GM20000 (cell line): ENCODE data around the gene PALLD.

Source experiments
- DNase-seq: peaks from one replicate; pipeline ENCODE4 v3.0.0; 2012; ENCODE audit warnings: low spot score
- TF ChIP-seq, protein P1 (sequence below): IDR thresholded peaks from 2 replicates; pipeline ENCODE4 v1.5.1; 2012; ENCODE audit warnings: mild to moderate bottlenecking, control low read depth; ENCODE audit errors: extremely low read depth, missing control alignments

Gene PALLD

DNA sequence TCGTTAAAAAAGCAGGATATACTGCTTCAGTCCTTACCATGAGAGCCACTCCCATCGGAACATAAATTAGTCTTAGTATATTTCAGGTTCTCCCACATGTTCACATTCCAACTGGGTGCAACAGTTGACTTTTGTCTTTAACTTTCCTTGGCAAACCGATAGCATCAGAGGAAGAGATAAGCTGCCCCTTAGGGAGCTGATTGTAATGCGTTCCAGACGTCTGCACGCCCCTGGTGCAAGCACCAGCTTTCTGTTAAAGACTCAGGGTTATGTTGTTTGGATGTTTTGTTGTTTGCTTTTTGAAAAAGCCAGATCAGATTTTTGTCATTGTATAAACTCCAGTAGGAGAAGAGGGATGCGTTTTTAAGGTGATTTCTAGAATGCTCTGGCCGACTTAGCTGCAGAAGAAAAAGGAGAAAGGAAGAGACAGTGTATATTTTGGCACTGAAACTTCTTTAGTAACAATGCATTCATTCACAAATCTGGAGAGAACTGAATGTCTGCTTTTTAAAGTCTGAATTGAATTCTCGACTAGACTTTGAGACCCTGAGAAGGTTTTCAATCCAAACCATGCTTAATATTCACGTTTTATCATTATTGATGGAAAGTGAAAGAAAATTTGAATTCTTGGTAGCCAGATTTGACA is 352.3 kb downstream of the PALLD start:
- TF ChIP-seq, protein P1, sequence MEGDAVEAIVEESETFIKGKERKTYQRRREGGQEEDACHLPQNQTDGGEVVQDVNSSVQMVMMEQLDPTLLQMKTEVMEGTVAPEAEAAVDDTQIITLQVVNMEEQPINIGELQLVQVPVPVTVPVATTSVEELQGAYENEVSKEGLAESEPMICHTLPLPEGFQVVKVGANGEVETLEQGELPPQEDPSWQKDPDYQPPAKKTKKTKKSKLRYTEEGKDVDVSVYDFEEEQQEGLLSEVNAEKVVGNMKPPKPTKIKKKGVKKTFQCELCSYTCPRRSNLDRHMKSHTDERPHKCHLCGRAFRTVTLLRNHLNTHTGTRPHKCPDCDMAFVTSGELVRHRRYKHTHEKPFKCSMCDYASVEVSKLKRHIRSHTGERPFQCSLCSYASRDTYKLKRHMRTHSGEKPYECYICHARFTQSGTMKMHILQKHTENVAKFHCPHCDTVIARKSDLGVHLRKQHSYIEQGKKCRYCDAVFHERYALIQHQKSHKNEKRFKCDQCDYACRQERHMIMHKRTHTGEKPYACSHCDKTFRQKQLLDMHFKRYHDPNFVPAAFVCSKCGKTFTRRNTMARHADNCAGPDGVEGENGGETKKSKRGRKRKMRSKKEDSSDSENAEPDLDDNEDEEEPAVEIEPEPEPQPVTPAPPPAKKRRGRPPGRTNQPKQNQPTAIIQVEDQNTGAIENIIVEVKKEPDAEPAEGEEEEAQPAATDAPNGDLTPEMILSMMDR, result no peak
- no peak for DNase-seq

DNA sequence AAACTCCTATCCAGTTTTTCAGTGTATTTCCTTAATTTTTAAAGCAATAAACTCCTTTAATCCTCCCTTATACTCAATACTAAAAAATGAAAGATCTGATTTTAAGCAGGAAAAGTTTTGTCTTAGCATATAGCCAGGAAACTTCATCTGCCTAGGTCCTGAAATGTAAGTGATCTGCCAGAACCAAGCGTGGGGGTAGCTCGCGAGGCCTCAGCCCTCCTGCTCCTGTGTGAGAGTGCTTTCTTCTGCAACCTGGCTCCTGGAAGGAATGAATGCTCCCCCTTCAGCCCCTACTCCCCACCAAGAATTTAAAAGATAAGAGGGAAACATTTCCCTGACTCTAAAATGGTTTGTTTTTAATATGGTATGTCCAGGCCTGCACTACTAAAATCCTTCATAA is 353.1 kb downstream of the PALLD start:
- no peak for DNase-seq
- TF ChIP-seq, protein P1, result no peak

DNA sequence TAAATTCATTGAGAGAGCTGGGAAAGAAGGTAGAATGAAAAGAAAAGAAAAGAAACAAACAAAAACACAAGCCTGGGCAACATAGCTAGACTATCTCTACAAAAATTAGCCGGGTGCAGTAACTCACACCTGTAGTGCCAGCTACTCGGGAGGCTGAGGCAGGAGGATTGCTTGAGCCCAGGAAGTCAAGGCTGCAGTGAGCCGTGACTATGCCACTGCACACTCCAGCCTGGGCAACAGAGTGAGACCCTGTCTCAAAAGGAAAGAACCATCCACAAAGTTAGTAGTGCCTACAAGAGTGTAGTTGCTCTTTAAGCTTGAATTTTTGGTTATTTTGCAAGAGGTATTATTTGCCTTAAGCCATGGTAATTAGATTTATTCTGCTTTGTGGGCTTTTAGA is 355.5 kb downstream of the PALLD start:
- TF ChIP-seq, protein P1, result no peak
- no peak for DNase-seq

DNA sequence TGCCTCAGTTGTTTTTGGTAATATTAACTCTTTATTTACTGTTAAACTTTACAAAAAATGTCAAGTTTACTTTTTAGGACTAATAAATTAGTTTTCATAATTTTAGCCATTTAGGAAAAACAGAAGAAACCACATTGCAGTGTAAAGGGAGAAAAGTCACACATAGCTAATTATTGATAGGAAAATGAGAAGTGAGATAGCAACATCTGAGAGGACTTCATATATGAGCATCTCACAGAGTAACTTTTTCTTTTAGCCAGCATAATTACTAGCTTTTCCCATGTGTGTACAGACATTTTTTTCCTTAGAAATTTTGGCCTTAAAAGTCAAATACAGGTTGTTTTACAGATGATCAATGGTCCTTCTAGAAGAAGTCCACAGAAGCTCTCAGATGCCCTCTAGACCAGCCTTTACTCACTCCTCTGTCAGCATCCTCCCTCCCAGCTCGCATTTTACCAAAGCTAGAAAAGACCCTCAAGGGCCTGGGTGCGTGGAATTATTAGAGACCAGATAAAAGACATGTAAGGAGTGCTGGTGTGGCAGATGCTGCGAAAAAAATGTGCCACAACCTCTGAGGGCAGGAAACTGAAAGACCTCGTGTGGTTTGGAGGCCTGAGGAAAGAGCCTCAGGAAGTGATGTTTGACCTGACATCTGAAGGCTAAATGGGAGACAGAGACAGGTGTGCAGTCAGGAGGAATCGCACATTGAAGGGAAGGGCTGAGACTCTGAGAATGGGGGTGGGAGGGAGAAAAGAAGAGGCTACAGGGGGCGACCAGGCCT is 356.3 kb downstream of the PALLD start:
- TF ChIP-seq, protein P1, result no peak
- DNase-seq, result no peak

DNA sequence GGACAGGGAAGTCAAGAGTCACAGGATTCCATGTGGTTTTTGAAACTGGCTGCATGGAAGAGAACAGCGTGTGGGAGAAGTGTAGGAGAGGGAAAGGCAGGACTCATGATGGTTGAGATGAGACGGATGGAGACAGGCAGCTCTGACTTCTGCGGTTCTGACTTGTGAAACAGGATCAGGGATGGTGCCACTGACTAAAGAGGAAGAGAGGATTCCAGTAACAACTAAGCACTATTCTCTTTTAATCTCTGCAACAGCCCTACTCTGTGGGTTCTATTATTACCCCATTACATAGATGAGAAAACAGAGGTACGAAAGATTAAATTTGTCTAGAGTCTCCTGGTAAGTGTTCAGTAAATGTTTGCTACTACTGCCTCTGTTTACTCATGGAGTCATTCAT is 356.9 kb downstream of the PALLD start:
- TF ChIP-seq, protein P1, result no peak
- DNase-seq, result no peak

DNA sequence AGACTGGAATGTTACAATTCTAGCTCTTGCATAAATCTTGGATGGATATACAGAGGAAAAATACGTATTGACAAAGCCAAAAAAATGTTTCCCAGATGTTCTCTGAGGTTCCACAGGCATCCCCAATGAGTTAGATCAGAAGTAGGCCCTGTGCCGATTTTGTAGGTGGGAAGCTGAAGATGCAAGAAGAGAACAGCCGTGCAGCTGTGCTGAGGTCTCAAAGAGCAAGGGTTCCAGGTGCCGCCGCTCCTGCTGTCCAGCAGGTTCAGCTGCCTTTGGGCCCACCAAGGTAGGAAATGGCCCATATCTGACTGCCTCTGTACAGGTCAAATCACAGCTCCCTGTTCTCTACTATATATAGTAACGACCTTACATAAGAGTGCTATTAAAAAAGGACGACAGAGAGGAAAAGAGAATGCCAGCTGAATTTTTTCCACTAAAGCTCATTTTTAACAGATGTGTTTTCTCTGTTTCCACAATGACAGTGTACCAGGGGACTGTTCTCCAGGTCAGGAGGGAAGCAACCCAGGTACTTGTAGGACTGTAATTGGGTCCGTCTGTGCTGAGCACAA is 357.6 kb downstream of the PALLD start:
- TF ChIP-seq, protein P1, result no peak
- DNase-seq, result no peak

DNA sequence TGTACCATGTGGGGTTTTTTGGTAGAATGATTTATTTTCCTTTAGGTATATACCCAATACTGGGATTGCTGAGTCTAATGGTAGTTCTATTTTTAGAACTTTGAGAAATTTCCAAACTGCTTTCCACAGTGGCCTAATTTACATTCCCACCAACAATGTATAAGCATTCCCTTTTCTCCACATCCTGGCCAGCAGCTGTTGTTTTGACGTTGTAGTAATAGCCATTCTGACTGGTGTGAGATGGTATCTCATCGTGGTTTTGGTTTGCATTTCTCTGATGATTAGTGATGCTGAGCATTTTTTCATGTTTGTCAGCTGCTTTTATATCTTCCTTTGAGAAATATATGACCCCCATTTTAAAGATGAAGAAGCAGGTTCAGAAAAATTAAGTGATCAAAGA is 359.5 kb downstream of the PALLD start:
- TF ChIP-seq, protein P1, result no peak
- no peak for DNase-seq
